ENCODE measurements around the gene ZMYND8. TPM values are rescaled to one million over a fixed set of nuclear protein-coding genes. Genes with fewer than 3 reads are reported as not detected.

ZMYND8 gene
- total RNA-seq = 10 to 100 TPM; 44.6 to 78.6 (median 65.8) TPM

DNA sequence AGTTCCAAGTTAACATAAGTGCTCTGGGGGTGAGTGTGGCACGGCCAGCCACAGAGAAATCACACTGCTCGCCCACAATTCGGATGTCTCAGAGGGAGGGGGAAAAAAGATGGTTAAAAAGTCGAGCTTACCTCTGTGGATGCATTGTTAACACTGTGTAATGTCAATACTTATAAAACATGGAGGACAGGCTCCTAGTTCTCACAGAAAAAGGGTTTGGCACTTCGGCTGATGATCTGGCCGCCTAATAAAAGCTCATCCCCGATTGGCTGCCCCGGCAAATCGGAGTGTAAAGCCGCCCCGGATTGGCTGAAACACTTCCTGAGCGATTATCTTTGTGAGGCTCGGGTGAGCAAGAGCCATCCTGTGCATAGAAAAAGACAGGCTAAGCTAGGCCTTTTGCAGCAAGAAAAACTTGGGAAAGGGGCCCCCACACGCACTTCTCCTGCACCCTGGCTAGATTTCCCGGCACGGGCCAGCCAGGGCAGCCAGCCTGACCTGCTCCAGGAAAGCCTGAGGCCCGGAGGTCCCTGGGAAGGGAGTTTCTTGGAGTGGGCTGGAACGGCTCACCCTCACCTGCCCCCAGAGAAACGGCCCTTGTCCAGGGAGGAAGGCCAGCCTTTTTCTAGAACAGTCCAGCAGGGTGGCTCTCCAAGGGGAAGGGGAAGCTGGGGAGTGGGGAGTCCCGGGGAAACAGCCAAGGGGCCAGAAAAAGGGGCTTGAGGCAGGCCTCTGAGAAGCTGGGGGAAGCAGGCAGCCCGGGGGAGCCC lies at the start of gene ZMYND8:
TSS of gene ZMYND8 (minus strand) at position 174 of the 770 bp plus-strand sequence. CDS start at position 145, 29 bp downstream.
- peak within 1 kb of the TSS; percentile 97 to 100 (median 98) for H3K27ac ChIP-seq (replicated peaks in 1 of 4)
- no peaks in the 10 kb centered on the region for H3K27me3 ChIP-seq
- H3K4me1 ChIP-seq = peaks cover 100% of the 10 kb centered on the region in 4 donors
- TF ChIP-seq POLR2AphosphoS5 (IDR thresholded peaks at IDR 0.05) (peak in 1 of 2 donors; percentile 78), POLR2A (IDR thresholded peaks at IDR 0.05; ENCODE audit: low read depth) (no peak), EP300 (IDR thresholded peaks at IDR 0.05) (no peak)
- TF ChIP-seq, protein P1, sequence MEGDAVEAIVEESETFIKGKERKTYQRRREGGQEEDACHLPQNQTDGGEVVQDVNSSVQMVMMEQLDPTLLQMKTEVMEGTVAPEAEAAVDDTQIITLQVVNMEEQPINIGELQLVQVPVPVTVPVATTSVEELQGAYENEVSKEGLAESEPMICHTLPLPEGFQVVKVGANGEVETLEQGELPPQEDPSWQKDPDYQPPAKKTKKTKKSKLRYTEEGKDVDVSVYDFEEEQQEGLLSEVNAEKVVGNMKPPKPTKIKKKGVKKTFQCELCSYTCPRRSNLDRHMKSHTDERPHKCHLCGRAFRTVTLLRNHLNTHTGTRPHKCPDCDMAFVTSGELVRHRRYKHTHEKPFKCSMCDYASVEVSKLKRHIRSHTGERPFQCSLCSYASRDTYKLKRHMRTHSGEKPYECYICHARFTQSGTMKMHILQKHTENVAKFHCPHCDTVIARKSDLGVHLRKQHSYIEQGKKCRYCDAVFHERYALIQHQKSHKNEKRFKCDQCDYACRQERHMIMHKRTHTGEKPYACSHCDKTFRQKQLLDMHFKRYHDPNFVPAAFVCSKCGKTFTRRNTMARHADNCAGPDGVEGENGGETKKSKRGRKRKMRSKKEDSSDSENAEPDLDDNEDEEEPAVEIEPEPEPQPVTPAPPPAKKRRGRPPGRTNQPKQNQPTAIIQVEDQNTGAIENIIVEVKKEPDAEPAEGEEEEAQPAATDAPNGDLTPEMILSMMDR (IDR thresholded peaks at IDR 0.05) = no peak
- intact Hi-C loops (cut with DNase I) = loop anchor here (2.0 kb wide), 1 partner anchor 22 kb away; no protein-coding TSS in a partner anchor
- no peaks in the 10 kb centered on the region for H3K9me3 ChIP-seq
- H3K4me3 ChIP-seq = peak within 1 kb of the TSS; percentile 32 to 47 (median 38)
- WGBS = 4% methylated on average over 20 of the region's 21 CpGs
- DNase-seq (ENCODE audit: extremely low spot score) = peak; percentile 99
- no peaks in the 10 kb centered on the region for H3K36me3 ChIP-seq

DNA sequence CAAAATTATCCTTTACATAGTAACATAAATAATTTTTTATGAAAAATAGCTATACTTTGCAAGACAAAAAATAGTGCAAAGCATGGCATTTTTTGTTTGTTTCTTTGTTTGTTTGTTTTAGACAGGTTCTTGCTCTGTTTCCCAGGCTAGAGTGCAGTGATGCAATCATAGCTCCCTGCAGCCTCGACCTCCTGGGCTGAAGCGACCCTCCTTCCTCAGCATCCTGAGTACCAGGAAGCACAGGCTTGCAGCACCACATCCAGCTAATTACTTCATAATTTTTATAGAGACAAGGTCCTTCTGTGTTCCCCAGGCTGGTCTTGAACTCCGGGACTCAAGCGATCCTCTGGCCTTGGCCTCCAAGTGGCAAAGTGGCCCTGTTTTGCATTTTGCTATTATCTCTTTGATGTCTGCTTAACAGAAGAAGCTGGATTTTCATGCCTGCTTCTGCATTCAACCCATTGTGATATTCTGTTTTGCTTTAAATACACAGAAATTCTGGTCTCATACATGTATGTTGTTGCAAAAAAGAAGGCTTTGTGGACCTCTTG lies 49.4 kb upstream of the ZMYND8 start:
- no peak overlapping the region for H3K4me3 ChIP-seq
- no peaks in the 10 kb centered on the region for H3K27me3 ChIP-seq
- intact Hi-C loops (cut with DNase I) = no loop called here
- no peak overlapping the region for H3K27ac ChIP-seq (replicated peaks in 1 of 4)
- no peaks in the 10 kb centered on the region for H3K36me3 ChIP-seq
- peaks cover 4 to 10% (median 7%) of the 10 kb centered on the region in 4 donors for H3K4me1 ChIP-seq
- H3K9me3 ChIP-seq = no peaks in the 10 kb centered on the region
- WGBS = 80% methylated on average over 4 of the region's 4 CpGs
- TF ChIP-seq EP300 (IDR thresholded peaks at IDR 0.05) = no peak
- TF ChIP-seq POLR2AphosphoS5 (IDR thresholded peaks at IDR 0.05) = no peak
- TF ChIP-seq POLR2A (IDR thresholded peaks at IDR 0.05; ENCODE audit: low read depth) = no peak
- TF ChIP-seq, protein P1 (IDR thresholded peaks at IDR 0.05) = no peak
- DNase-seq (ENCODE audit: extremely low spot score) = no peak

DNA sequence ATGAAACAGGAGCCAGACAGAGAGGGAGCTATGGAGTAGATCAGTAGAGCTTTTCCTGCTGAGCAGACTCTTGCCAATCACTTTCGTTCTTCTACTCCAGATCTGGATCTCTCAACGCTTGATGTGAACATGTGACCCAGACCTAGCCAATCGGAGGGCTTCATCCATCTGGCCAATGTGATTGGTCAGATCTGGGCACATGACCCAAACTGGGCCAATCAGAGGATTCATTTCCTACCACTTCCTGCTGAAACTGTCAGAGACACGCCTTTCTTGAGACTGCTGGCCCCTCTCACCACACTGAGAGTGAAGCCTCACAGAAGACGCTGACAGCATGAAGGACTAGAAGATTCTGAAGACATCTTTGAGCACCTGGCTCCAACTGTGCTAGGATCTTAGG lies 44.2 kb upstream of the ZMYND8 start:
- WGBS = 92% methylated on average over 5 of the region's 5 CpGs
- Histone ChIP-seq H3K27me3 (no peaks in the 10 kb centered on the region), H3K9me3 (no peaks in the 10 kb centered on the region), H3K36me3 (no peaks in the 10 kb centered on the region), H3K4me3 (no peak overlapping the region), H3K4me1 (peaks cover 0 to 9% (median 8%) of the 10 kb centered on the region in 4 donors), H3K27ac (replicated peaks in 1 of 4) (no peak overlapping the region)
- DNase-seq (ENCODE audit: extremely low spot score) = no peak
- intact Hi-C loops (cut with DNase I) = no loop called here
- TF ChIP-seq, protein P1 (IDR thresholded peaks at IDR 0.05) = no peak
- TF ChIP-seq EP300 (IDR thresholded peaks at IDR 0.05) (no peak), POLR2A (IDR thresholded peaks at IDR 0.05; ENCODE audit: low read depth) (no peak), POLR2AphosphoS5 (IDR thresholded peaks at IDR 0.05) (no peak)

DNA sequence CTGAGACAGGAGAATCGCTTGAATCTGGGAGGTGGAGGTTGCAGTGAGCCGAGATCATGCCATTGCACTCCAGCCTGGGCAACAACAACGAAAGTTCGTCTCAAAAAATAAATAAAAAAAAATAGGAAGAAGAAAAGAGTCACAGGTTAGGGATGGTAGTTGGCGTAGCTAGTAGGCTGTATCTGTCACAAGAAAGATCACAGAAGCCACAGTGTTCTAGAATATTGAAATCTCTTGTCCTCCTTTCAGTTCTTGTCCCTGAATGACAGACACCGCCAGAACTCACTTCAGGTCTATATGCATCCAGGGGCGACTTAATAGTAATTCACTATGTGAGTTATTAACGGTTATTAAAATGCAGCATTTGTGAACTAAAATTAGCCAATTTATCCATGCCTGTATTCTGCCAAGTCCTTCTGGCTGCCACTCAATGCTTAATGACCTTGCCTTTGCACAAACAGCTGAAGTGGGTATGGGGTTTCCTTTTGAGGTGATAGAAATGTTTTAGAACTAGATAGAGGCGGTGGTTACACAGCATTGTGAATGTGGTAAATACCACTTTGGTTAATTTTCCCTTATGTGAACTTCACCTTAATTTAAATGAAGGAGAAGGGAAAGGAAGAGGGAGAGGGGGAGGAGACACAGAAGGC lies 41.3 kb upstream of the ZMYND8 start:
- H3K4me1 ChIP-seq = peaks cover 0 to 9% (median 8%) of the 10 kb centered on the region in 4 donors
- H3K27ac ChIP-seq (replicated peaks in 1 of 4) = no peak overlapping the region
- intact Hi-C loops (cut with DNase I) = no loop called here
- DNase-seq (ENCODE audit: extremely low spot score) = no peak
- H3K9me3 ChIP-seq = no peaks in the 10 kb centered on the region
- no peaks in the 10 kb centered on the region for H3K36me3 ChIP-seq
- H3K4me3 ChIP-seq = no peak overlapping the region
- WGBS = 74% methylated on average over 9 of the region's 9 CpGs
- no peaks in the 10 kb centered on the region for H3K27me3 ChIP-seq
- TF ChIP-seq POLR2AphosphoS5 (IDR thresholded peaks at IDR 0.05) = no peak
- no peak for TF ChIP-seq POLR2A (IDR thresholded peaks at IDR 0.05; ENCODE audit: low read depth)
- TF ChIP-seq, protein P1 (IDR thresholded peaks at IDR 0.05) = no peak
- TF ChIP-seq EP300 (IDR thresholded peaks at IDR 0.05) = no peak
